Ishikawa (cell line): ENCODE data around the gene AUTS2.

ENCODE experiments used
- CEBPB ChIP-seq: IDR thresholded peaks from 2 replicates; pipeline ENCODE4 v1.6.1; 2012
- CREB1 ChIP-seq: IDR thresholded peaks from 2 replicates; pipeline ENCODE4 v1.6.1; 2012; ENCODE audit warnings: low read depth
- EGR1 ChIP-seq: IDR thresholded peaks from 2 replicates; pipeline ENCODE4 v1.6.1; 2012
- EP300 ChIP-seq: IDR thresholded peaks from 2 replicates; pipeline ENCODE4 v1.6.1; 2012; ENCODE audit warnings: borderline replicate concordance
- FOXM1 ChIP-seq: IDR thresholded peaks from 2 replicates; pipeline ENCODE4 v1.6.1; 2012; ENCODE audit warnings: low read depth, borderline replicate concordance
- NFIC ChIP-seq: IDR thresholded peaks from 2 replicates; pipeline ENCODE4 v1.6.1; 2012
- RAD21 ChIP-seq: IDR thresholded peaks from 2 replicates; pipeline ENCODE4 v1.6.1; 2012; ENCODE audit warnings: low read depth
- TAF1 ChIP-seq: IDR thresholded peaks from 2 replicates; pipeline ENCODE4 v1.6.1; 2012; ENCODE audit warnings: low read depth, mild to moderate bottlenecking
- TCF12 ChIP-seq: IDR thresholded peaks from 2 replicates; pipeline ENCODE4 v1.6.1; 2012; ENCODE audit warnings: low read depth
- TEAD4 ChIP-seq: IDR thresholded peaks from 2 replicates; pipeline ENCODE4 v1.6.1; 2012
- YY1 ChIP-seq: IDR thresholded peaks from 2 replicates; pipeline ENCODE4 v1.6.1; 2012; ENCODE audit warnings: low read depth
- ZBTB7A ChIP-seq: IDR thresholded peaks from 2 replicates; pipeline ENCODE4 v1.6.1; 2012; ENCODE audit warnings: low read depth
- TF ChIP-seq, protein P1 (sequence below): IDR thresholded peaks from 2 replicates; pipeline ENCODE4 v1.6.1; 2012
- TF ChIP-seq, protein P2 (sequence below): IDR thresholded peaks from 2 replicates; pipeline ENCODE4 v1.6.1; 2012
- TF ChIP-seq, protein P3 (sequence below): IDR thresholded peaks from 2 replicates; pipeline ENCODE4 v1.6.1; 2012; ENCODE audit warnings: low read depth, mild to moderate bottlenecking

The AUTS2 gene

DNA sequence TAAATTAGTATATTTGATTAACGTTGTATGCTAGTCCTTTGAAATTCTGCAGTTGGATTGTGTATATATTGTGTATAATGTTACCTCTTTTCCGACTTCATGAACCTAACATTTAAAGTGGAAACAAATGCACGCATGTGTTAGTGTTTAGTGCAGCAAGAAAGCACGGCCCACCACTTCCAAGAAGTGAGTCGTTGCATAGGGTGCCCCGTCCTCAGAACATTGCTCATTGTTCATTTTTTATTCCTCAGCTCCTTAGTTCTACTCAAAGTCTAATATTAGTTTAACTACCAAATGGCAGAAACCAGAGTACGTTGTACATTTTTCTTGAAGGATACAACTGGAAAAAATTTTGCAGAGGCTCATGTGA, 407.6 kb downstream of the AUTS2 start:
- TF ChIP-seq NFIC (no peak), TCF12 (no peak), RAD21 (no peak), FOXM1 (no peak), CREB1 (no peak)
- TF ChIP-seq, protein P1, sequence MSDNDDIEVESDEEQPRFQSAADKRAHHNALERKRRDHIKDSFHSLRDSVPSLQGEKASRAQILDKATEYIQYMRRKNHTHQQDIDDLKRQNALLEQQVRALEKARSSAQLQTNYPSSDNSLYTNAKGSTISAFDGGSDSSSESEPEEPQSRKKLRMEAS: no peak

DNA sequence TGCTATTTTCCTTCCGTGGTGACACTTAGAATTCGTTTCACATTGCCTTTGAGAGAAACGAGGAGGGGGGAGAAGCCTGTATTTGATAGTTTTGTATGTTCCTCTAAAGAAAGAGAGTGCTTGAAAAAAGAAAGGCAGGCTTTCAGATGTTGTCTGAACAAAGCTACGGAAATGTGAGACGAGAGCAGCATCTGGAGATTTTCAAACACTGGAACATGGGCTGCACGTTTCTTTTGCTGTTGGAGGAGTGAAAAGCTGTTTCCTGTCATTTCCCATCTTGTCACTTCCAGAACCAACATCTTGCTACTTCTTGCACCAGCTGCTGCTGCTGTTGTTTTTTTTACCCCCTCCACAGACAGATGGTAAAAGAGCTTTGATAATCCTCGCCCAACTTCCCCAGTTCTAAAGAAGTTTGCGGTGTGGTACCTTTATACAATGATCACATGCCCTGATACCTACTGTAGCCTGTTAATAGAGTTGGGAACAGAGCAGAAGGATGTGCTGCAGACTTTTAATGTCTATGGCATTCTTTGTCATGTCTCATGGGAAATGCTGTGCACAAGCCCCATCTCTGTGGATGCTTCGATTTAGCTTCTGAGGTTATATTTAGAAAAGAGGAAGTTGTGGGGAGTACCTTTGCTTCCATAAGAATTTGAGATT, 408.1 kb downstream of the AUTS2 start:
- TF ChIP-seq TCF12: no peak
- no peak for TF ChIP-seq FOXM1
- TF ChIP-seq, protein P2, sequence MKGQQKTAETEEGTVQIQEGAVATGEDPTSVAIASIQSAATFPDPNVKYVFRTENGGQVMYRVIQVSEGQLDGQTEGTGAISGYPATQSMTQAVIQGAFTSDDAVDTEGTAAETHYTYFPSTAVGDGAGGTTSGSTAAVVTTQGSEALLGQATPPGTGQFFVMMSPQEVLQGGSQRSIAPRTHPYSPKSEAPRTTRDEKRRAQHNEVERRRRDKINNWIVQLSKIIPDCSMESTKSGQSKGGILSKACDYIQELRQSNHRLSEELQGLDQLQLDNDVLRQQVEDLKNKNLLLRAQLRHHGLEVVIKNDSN: no peak
- TF ChIP-seq YY1: no peak
- TF ChIP-seq EGR1: no peak
- no peak for TF ChIP-seq EP300
- TF ChIP-seq, protein P1: no peak
- TF ChIP-seq NFIC: no peak
- TF ChIP-seq ZBTB7A: no peak
- no peak for TF ChIP-seq TAF1
- TF ChIP-seq, protein P3, sequence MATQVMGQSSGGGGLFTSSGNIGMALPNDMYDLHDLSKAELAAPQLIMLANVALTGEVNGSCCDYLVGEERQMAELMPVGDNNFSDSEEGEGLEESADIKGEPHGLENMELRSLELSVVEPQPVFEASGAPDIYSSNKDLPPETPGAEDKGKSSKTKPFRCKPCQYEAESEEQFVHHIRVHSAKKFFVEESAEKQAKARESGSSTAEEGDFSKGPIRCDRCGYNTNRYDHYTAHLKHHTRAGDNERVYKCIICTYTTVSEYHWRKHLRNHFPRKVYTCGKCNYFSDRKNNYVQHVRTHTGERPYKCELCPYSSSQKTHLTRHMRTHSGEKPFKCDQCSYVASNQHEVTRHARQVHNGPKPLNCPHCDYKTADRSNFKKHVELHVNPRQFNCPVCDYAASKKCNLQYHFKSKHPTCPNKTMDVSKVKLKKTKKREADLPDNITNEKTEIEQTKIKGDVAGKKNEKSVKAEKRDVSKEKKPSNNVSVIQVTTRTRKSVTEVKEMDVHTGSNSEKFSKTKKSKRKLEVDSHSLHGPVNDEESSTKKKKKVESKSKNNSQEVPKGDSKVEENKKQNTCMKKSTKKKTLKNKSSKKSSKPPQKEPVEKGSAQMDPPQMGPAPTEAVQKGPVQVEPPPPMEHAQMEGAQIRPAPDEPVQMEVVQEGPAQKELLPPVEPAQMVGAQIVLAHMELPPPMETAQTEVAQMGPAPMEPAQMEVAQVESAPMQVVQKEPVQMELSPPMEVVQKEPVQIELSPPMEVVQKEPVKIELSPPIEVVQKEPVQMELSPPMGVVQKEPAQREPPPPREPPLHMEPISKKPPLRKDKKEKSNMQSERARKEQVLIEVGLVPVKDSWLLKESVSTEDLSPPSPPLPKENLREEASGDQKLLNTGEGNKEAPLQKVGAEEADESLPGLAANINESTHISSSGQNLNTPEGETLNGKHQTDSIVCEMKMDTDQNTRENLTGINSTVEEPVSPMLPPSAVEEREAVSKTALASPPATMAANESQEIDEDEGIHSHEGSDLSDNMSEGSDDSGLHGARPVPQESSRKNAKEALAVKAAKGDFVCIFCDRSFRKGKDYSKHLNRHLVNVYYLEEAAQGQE: no peak
- no peak for TF ChIP-seq RAD21
- TF ChIP-seq CREB1: no peak
- TF ChIP-seq CEBPB: no peak
- TF ChIP-seq TEAD4: no peak

DNA sequence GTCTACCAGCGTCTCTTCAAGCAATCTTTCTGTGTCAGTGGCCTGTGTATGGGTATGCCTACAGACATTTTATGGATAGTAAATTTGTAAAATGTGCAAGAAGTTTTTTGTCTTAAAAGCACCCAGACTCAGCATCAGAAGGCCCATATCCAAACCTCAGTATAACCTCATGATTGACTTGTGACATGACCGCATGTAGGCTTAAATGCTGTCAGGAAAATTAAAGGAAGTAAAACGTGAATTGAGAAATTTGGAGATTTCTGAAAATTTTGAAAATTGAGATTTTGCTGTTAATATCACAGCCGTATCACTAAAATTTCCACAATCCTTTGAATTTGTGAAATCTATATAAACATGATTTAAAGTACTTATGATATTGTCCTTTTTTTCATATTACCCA, 410.2 kb downstream of the AUTS2 start:
- TF ChIP-seq TEAD4 (no peak), EP300 (no peak), CREB1 (no peak), TCF12 (no peak), CEBPB (no peak), RAD21 (no peak), FOXM1 (no peak), NFIC (no peak), TAF1 (no peak), EGR1 (no peak), ZBTB7A (no peak), YY1 (no peak)
- TF ChIP-seq, protein P3: no peak
- TF ChIP-seq, protein P1: no peak
- TF ChIP-seq, protein P2: no peak

DNA sequence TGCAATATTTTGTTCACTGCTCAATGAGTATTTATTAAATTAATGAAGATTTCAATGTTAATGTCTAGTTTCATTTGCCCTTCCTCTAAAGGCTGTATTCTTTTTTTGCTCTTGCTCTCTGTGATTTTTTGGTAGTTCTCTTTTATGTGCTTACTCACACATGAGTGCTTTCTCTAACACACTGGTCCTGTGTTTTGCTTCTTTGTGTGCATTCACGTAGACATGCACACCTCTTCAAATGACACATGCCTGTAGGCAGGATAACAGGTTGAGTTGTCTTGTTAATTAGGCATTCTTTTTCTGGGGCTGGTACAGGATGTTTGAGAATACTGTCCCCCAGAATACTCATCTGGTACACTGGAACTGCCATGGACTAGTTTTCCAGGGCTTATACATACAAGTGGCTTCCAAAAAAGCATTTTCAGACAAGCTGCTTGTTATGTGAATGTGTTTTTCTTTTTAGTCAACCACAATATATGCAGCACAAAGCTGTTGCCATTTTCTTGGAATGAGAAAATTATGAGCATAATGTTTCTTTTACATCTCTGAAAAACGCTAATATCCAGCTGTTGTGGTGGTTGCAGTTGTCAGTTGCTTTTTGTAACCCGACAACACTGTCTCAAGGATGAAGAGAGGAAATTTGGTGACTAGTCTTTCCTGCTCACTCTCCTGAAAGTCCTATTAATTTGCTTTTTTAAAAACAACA, 416.4 kb downstream of the AUTS2 start:
- TF ChIP-seq TCF12: no peak
- TF ChIP-seq CEBPB: no peak
- TF ChIP-seq CREB1: no peak
- TF ChIP-seq, protein P1: no peak
- TF ChIP-seq, protein P2: no peak
- TF ChIP-seq EP300: no peak
- no peak for TF ChIP-seq FOXM1
- TF ChIP-seq NFIC: no peak
- TF ChIP-seq TEAD4: no peak

DNA sequence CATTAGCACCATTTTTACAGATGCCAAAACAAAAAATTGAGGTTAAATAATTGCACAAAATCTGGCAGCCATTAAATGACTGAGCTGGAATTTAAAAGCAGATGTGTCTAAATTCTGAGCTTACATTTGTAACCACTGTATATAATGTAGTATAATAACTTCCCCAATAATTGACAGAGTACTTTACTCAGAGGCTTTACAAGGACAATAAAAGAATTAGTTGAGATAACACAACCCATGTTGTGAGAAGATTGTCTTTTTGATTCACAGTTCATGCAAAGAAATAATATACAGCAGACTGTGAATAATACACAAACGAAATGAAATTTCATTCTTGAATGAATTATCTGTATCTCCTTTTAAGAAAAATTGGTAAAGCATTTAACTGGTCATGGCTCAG, 417.1 kb downstream of the AUTS2 start:
- TF ChIP-seq CREB1: no peak
- no peak for TF ChIP-seq FOXM1
- no peak for TF ChIP-seq ZBTB7A
- TF ChIP-seq, protein P1: no peak
- TF ChIP-seq TEAD4: no peak
- TF ChIP-seq EP300: no peak
- TF ChIP-seq CEBPB: no peak
- TF ChIP-seq, protein P3: no peak
- no peak for TF ChIP-seq TAF1
- no peak for TF ChIP-seq NFIC
- TF ChIP-seq RAD21: no peak
- TF ChIP-seq, protein P2: no peak
- TF ChIP-seq YY1: no peak
- TF ChIP-seq EGR1: no peak
- no peak for TF ChIP-seq TCF12
